ENCODE results near the gene OR2B6.
"Not testable (repeated sequence)": the region's sequence is repeated elsewhere in the genome, so short reads cannot be mapped to it uniquely, and the experiment has no call there.

The OR2B6 gene

DNA sequence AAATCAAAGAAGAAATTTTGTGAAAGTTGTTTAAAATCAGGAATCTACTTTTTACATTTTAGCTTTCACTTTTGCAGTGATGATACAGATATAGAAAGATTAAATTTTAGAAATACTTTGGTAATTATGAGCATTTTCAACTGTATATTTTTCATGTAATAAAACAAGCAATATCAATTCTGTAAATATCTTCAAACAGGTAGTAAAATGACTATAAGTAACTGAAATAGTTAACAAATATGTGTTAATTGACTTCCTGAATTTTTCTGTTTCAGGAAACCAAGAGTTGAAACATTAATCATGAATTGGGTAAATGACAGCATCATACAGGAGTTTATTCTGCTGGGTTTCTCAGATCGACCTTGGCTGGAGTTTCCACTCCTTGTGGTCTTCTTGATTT is at the start of gene OR2B6:
TSS of gene OR2B6 (plus strand) at position 301 of the 400 bp plus-strand sequence. CDS start at position 301, 0 bp downstream.
- DNase-seq: no peak

DNA sequence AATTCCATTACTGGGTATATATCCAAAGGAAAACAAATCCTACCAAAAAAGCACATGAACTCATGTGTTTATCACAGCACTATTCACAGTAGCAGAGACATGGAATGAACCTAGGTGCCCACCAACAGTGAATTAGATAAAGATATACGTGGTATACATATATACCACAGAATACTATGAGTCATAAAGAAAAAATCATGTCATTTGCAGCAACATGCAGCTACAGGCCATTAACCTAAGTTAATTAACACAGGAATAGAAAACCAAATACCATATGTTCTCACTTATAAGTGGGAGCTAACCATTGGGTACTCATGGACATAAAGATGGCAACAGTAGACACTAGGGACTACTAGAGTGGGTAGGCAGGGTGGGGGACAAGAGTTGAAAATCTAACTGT is 49.0 kb upstream of the OR2B6 start:
- no peak for DNase-seq

DNA sequence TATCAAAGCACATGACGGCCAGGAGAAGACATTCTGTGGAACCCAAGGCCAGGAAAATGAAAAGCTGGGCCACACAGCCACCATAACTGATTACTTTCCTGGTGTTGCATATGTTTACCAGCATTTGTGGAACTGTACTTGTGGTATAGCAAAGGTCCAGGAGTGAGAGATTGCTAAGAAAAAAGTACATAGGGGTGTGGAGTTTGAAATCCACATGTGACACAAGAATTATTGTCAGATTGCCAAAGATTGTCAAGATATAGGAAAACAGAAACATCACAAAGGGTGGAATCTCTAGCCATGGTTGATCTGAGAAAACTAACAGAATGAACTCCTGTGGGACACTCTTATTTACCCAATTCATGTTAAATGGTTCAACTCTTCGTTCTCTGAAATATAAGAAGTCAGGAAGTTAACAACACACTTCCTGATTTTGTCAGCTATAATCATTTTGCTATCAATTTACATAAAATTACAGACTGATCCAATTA is 45.0 kb upstream of the OR2B6 start, which contains the start of gene OR2B2:
TSS of gene OR2B2 (minus strand) at position 441 of the 491 bp plus-strand sequence. CDS start at position 364, 77 bp downstream.
- no peak for DNase-seq

- no peak for DNase-seq
Observed at GRCh38 chr6:27922949-27923348, 34.1 kb upstream of the OR2B6 start.

DNA sequence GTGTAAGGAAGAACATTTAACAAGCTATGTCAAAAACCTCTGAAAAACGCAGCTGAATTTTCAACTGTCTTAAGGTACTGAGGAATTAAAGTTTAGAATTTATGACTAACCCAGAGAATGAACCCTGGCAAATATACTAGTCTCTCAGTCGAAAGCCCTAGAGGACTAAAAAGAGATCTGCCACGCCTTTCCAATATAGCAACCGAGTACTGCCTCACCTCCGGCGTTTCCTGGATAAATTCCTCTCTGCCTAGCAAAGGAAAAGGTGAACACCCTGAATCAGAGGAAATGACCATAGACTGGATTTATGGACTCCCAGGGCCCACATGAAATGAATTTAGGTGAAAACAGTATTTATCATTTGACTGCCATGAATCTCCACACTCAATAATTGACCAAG is 32.9 kb upstream of the OR2B6 start:
- no peak for DNase-seq

DNA sequence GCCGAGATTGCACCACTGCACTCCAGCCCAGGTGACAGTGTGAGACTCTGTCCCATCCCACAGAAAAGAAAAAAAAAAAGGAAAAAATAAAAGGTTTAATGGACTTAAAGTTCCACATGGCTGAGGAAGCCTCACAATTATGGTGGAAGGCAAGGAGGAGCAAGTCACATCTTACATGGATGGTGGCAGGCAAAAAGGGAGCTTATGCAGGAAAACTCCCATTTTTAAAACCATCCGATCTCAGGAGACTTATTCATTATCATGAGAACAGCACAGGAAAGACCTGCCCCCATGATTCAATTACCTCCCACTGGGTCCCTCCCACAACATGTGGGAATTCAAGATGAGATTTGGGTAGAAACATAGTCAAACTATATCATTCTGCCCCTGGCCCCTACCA is 29.0 kb upstream of the OR2B6 start:
- DNase-seq: not testable (repeated sequence)

GRCh38 chr6:27929930-27930329 is 27.1 kb upstream of the OR2B6 start:
- not testable (repeated sequence) for DNase-seq

GRCh38 chr6:27931209-27931608 is 25.8 kb upstream of the OR2B6 start:
- no peak for DNase-seq

GRCh38 chr6:27940766-27941165 is 16.3 kb upstream of the OR2B6 start:
- DNase-seq: no peak

DNA sequence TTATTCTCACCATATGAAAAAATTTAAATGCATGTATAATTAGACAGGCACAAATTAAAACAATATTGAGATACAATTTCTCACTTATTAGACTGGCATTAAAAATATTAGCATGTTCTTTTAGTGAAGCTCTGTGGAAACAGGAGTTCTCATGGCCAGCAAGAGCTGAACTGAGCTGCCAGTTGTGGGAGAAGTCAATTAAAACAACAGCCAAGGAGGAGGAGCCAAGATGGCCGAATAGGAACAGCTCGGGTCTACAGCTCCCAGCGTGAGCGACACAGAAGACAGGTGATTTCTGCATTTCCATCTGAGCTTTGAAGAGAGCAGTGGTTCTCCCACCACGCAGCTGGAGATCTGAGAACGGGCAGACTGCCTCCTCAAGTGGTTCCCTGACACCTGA is 14.0 kb upstream of the OR2B6 start:
- not testable (repeated sequence) for DNase-seq

- DNase-seq: no peak
Observed at GRCh38 chr6:27948237-27948636, 8.8 kb upstream of the OR2B6 start.

DNA sequence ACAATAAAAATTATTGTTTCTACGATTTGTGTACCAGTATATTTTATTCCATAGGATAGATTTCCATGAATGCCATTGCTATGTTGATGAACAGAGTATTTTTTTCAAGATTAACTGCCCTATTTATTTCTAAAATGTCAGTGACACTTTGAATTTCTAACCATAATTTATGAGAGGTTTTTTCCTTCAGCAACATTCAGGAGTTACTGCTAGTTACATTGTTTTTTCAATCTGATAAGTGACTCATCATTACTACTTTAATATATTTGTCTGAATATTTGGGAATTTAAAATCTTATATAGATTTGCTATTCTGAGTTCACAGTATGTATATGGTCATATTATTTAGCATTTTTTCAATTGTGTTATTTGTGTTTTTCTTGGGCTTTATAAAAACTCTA is 6.0 kb upstream of the OR2B6 start:
- DNase-seq: no peak

DNA sequence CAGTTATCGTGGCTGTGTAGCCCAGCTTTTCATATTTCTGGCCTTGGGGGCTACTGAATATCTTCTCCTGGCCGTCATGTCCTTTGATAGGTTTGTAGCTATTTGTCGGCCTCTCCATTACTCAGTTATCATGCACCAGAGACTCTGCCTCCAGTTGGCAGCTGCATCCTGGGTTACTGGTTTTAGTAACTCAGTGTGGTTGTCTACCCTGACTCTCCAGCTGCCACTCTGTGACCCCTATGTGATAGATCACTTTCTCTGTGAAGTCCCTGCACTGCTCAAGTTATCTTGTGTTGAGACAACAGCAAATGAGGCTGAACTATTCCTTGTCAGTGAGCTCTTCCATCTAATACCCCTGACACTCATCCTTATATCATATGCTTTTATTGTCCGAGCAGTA is 475 bp downstream of the OR2B6 start:
- no peak for DNase-seq

GRCh38 chr6:27962506-27962905 is 5.5 kb downstream of the OR2B6 start:
- DNase-seq: no peak

- no peak for DNase-seq
Observed at GRCh38 chr6:27966044-27966443, 9.0 kb downstream of the OR2B6 start.

- no peak for DNase-seq
Observed at GRCh38 chr6:27966816-27967426, 9.9 kb downstream of the OR2B6 start.

DNA sequence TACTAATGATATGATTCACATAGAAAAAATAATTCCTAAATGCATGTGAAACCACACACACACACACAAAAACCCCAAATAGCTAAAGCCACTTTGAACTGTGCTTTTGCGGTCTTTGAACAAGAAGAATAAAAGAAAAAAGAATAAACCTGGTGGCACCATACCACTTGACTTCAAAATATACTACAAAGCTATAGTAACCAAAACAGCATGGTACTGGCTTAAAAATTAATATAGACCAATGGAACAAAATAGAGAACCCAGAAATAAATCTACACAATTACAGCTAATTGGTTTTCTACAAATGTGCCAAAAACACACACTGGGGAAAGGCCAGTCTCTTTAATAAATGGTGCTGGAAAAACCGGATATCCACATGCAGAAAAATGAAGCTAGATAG is 13.4 kb downstream of the OR2B6 start:
- no peak for DNase-seq

GRCh38 chr6:27972750-27973149 is 15.7 kb downstream of the OR2B6 start:
- DNase-seq: no peak

DNA sequence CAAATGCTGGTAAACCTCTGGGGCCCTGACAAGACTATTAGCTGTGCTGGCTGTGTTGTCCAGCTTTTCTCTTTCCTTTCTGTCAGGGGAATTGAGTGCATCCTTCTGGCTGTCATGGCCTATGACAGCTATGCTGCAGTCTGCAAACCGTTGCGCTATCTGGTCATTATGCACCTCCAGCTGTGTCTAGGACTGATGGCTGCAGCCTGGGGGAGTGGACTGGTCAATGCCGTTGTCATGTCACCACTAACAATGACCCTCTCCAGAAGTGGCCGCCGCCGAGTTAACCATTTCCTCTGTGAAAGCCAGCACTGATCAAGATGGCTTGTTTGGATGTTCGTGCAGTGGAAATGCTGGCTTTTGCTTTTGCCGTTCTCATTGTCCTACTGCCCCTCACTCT is 20.3 kb downstream of the OR2B6 start:
- DNase-seq: no peak

DNA sequence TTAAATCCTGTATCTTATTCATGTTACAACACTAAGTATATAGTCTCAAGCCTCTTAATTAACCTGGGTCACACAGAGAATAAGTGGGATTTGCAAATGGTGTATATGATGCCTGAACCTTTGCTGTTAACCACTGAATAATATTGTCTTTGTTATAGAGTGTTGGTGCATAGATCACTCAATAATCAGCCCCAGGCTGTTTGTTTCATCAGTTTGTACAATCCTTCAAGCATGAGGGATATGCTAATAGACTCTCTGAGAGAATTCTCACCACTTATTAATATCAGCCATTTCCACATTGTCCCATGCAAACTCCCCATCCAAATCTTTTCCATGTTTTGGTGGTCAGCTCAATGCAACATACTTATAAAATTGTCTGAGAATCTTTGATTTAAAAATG is 21.7 kb downstream of the OR2B6 start:
- DNase-seq: no peak

DNA sequence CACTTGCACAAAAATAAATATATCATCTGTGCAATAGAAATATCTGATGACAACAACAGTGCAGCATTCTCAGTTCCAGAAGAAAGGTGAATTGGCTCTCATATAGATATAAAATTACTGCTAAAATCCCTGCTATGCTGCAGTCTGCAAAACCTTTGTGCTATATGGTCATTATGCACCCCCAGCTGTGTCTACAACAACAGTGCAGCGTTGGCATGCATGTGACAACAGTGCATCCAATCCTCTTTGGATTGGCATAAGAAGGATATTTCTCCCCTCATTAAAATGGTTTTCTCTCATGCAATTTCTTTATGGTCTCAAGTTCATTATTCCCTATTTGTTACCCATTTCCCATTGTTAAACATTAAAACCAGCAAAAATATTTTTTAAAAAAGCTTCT is 23.1 kb downstream of the OR2B6 start:
- DNase-seq: no peak

DNA sequence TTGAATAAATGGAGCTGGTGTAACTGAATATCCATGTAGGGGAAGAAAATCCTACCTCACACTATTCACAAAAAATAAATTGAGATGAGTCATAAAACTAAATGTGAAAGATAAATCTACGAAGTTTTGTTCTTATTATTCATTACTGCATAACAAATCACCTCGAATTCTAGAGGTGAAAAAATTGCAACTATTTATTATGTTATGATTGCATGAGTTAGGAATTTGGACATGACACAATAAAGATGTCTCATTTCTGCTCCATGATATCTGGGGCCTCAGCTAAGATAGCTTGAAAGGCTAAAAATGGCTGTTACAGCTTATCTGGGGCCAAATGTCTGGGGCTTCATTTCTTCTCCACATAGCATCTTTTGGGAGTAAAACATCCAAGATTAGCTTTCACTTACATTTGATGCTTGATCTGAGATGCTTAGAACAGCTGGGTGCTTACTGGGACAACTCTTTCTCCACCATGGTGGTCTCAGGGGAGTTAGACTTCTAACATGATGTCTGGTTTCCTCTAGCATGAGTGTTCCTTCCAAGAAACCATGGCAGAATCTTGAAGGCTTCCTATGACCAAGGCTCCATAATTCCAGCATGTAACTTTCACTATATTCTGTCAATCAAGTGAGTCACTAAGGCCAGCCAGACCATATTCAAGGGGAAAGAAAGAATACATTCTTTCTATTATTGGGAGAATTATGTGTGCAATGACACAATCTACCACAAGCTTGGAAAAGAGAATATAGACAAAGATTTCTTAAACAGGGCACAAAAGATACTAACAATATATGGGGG is 30.1 kb downstream of the OR2B6 start:
- DNase-seq: no peak

DNA sequence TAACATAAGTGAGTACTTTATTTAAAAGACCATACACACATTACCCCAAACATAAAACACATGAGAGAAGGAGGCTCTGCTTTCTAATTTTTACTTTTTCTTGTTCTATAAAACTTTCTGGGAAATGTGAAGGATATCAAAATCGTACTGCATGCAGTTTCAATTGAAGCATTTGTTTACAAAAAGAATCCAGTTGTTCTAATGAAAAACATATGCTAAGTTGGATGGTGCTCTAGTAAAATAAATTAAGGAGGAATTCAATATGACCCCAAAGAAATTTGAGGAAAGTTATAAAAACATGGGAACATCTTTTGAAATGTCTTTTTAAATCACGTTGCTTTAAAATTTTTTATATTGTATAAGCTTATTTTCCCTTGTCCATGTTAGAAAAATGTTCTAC is 37.6 kb downstream of the OR2B6 start:
- DNase-seq: no peak

DNA sequence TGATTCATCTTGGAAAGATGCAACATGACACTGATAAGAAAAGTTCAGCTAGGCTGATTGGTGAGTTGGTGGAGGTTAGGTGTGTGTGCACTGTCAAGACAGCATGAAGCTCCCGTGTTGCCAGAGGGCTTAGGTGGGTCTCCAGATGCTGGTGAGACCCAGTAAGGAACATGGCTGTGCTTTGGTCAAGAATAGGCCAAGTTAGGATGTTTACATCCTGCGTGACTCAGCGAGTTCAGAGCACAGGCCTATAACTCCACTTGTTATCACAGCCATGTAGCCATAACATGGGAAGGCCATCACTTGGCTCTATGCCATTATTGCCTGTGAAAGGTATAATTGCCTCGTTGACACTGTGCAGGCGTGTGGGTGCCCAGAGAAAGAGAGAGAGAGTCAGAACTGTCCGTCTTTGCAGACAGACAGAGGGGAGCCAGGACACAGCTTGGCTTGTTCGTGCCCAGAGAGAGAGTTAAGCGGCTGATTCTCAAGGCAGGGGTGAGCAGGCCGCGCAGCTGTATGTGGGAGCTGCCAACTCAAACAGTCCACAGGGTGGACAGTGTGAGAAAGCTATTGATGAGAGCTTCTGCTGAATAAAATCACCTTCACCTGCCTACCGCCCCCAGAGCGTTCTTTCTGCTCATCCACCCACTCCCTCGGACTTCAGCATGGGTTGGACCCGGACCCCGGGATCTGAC is 43.5 kb downstream of the OR2B6 start:
- DNase-seq: no peak
